ENCODE results near the gene TLK1. TPM values are rescaled to one million over a fixed set of nuclear protein-coding genes. Genes with fewer than 3 reads are reported as not detected.

Gene TLK1
- total and polyA plus RNA-seq, 2 of the 4 experiments (the other 2 are of a cell fraction): 7.3 to 12.5 TPM

DNA sequence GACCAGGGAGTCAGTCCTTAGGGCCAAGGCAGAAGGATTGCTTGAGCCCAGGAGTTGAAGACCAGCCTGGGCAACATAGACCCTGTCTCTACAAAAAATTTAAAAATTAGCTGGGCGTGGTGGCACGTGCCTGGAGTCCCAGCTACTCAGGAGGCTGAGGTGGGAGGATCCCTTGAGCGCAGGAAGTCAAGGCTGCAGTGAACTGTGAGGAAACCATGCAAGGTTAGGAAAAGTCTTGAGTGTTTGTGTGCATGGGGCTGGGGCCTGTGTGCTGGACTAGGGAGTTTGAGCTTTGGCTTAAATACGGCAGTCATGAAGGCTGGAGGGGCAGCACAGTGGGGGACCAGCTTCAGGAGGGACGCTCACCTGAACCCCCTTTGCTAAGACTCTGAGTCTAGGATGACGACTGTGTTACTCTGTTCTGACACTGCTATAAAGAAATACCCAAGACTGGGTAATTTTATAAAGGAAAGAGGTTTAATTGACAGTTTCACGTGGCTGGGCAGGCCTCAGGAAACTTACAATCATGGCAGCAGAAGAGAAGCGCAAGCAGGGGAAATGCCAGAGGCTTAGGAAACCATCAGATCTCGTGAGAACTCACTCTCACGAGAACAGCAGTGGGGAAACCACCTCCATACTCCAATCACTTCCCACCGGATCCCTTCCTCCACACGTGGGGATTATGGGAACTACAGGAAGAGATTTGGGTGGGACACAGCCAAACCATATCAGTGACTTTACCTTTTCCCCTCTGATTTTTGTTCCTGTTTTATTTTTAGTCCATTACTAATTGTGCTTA lies 192.3 kb downstream of the TLK1 start:
- 100% methylated on average over 2 of the region's 12 CpGs; no CpG with 5 or more reads in 1 of the 2 experiments for WGBS, 2 experiments (ENCODE audit: extremely low coverage in 2 of 2, insufficient read length in 1 of 2)
- ChIA-PET POLR2A (ENCODE audit: unreplicated experiment) (no interaction called here), CTCF (no interaction called here)
- no peak overlapping the region for H3K56ac ChIP-seq (ENCODE audit: extremely low read depth, insufficient read depth, low read length)
- no peak overlapping the region for H4K91ac ChIP-seq (ENCODE audit: insufficient read depth, low read depth, low read length)
- peaks cover 8 to 16% of the 10 kb centered on the region in 2 experiments for H3K79me1 ChIP-seq (ENCODE audit: low read depth in 1 of 2, low read length in 2 of 2)
- no peak overlapping the region for H3K4me3 ChIP-seq (ENCODE audit: insufficient read depth, low read depth, low read length)
- no peak overlapping the region for H4K8ac ChIP-seq (ENCODE audit: low read depth in 2 of 2, low read length in 2 of 2)
- H3K9me1 ChIP-seq (ENCODE audit: insufficient read depth, low read length): peaks cover 4% of the 10 kb centered on the region; the same call in 1 of the 2 replicates
- intact Hi-C loops (cut with micrococcal nuclease): no loop called here
- no peaks in the 10 kb centered on the region for H3K9me3 ChIP-seq (ENCODE audit: control insufficient read depth, insufficient read depth, low read length)
- no peak overlapping the region for H2BK15ac ChIP-seq (ENCODE audit: low read depth, low read length)
- no peak overlapping the region for H2AFZ ChIP-seq (replicated peaks; ENCODE audit: low read length, poor library complexity)
- no peak overlapping the region for H3K9ac ChIP-seq (ENCODE audit: low read depth, low read length)
- H3K18ac ChIP-seq (ENCODE audit: low read depth, low read length): no peak overlapping the region
- no peak overlapping the region for H3K4ac ChIP-seq (ENCODE audit: low read depth, low read length)
- no peak overlapping the region for H2BK120ac ChIP-seq (ENCODE audit: low read depth, low read length)
- H3K14ac ChIP-seq (replicated peaks; ENCODE audit: low read depth, low read length): no peak overlapping the region
- no peak overlapping the region for H2AK5ac ChIP-seq (ENCODE audit: low read depth, low read length)
- in situ Hi-C loops (cut with MboI; ENCODE audit: low sequenced_read_pairs): no loop called here
- no peak overlapping the region for H3K23ac ChIP-seq (ENCODE audit: low read depth, low read length)
- H2BK20ac ChIP-seq (ENCODE audit: low read depth, low read length): no peak overlapping the region
- no peak overlapping the region for H3K27ac ChIP-seq (ENCODE audit: insufficient read depth, low read length)
- H3K36me3 ChIP-seq (ENCODE audit: control insufficient read depth, insufficient read depth, low read length): peaks cover 38% of the 10 kb centered on the region
- H2AK9ac ChIP-seq (replicated peaks; ENCODE audit: low read depth, low read length, poor library complexity): no peak overlapping the region
- no peak for ATAC-seq (ENCODE audit: low read depth)
- BruUV-seq (replicated peaks): no TSS peak
- dilution Hi-C loops (cut with HindIII; ENCODE audit: low sequenced_read_pairs, unreplicated experiment): no loop called here
- H3K4me2 ChIP-seq (ENCODE audit: low read depth, low read length): no peak overlapping the region
- no peak overlapping the region for H2BK5ac ChIP-seq (ENCODE audit: low read depth, low read length, poor library complexity, severe bottlenecking)
- no peak overlapping the region for H4K5ac ChIP-seq (ENCODE audit: low read depth, low read length)
- H4K20me1 ChIP-seq (ENCODE audit: insufficient read depth, low read length): peaks cover 17% of the 10 kb centered on the region
- no peaks in the 10 kb centered on the region for H3K27me3 ChIP-seq (ENCODE audit: control insufficient read depth, insufficient read depth, low read length)
- no peak for DNase-seq
- TF ChIP-seq FOS (IDR thresholded peaks at IDR 0.05; ENCODE audit: low read depth, low read length) (no peak), NFE2L2 (IDR thresholded peaks at IDR 0.05; ENCODE audit: low read depth, low read length) (no peak), MAFK (IDR thresholded peaks at IDR 0.05; ENCODE audit: low read depth, low read length) (no peak), MXI1 (IDR thresholded peaks at IDR 0.05; ENCODE audit: borderline replicate concordance, low read depth, low read length) (no peak), ELK1 (IDR thresholded peaks at IDR 0.05; ENCODE audit: borderline replicate concordance, low read depth, low read length) (no peak), BHLHE40 (IDR thresholded peaks at IDR 0.05; ENCODE audit: low read depth, low read length) (no peak), RFX5 (IDR thresholded peaks at IDR 0.05; ENCODE audit: low read depth, low read length) (no peak), RAD21 (IDR thresholded peaks at IDR 0.05; ENCODE audit: low read length) (no peak), SMC3 (IDR thresholded peaks at IDR 0.05; ENCODE audit: low read depth, low read length) (no peak)
- TF ChIP-seq, protein P1, sequence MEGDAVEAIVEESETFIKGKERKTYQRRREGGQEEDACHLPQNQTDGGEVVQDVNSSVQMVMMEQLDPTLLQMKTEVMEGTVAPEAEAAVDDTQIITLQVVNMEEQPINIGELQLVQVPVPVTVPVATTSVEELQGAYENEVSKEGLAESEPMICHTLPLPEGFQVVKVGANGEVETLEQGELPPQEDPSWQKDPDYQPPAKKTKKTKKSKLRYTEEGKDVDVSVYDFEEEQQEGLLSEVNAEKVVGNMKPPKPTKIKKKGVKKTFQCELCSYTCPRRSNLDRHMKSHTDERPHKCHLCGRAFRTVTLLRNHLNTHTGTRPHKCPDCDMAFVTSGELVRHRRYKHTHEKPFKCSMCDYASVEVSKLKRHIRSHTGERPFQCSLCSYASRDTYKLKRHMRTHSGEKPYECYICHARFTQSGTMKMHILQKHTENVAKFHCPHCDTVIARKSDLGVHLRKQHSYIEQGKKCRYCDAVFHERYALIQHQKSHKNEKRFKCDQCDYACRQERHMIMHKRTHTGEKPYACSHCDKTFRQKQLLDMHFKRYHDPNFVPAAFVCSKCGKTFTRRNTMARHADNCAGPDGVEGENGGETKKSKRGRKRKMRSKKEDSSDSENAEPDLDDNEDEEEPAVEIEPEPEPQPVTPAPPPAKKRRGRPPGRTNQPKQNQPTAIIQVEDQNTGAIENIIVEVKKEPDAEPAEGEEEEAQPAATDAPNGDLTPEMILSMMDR (conservative IDR thresholded peaks at IDR 0.05; ENCODE audit: low read depth, low read length): no peak
- TF ChIP-seq, protein P2, sequence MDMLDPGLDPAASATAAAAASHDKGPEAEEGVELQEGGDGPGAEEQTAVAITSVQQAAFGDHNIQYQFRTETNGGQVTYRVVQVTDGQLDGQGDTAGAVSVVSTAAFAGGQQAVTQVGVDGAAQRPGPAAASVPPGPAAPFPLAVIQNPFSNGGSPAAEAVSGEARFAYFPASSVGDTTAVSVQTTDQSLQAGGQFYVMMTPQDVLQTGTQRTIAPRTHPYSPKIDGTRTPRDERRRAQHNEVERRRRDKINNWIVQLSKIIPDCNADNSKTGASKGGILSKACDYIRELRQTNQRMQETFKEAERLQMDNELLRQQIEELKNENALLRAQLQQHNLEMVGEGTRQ (IDR thresholded peaks at IDR 0.05; ENCODE audit: low read depth, low read length): no peak
- peaks cover 3% of the 10 kb centered on the region; the same call in 1 of the 2 replicates for H3K4me1 ChIP-seq (ENCODE audit: control insufficient read depth, insufficient read depth, low read length)
